HepG2 (cell line): Measurements from ENCODE around the gene NXN. TPM values are rescaled to one million over a fixed set of nuclear protein-coding genes. Genes with fewer than 3 reads are reported as not detected.

Experiments
- PCBP2 ChIP-seq: fragments of 200-400 bp; formaldehyde crosslinking; optimal IDR thresholded peaks from 2 replicates; pipeline ENCODE3; 2018; ENCODE audit warnings: low read length, low read depth; ENCODE audit not compliant: poor library complexity, severe bottlenecking
- SOX13 ChIP-seq, 3 experiments: fragments of 450-650 bp in 1 of 3; sonication (generic) in 1 of 3; formaldehyde crosslinking in 1 of 3; IDR thresholded peaks in 2 of 3; conservative IDR thresholded peaks in 1 of 3; 2 replicates each; pipeline versions ENCODE4 v1.5.0 to v1.6.1; 2016 to 2020; ENCODE audit warnings: antibody characterized with exemption in 1 of 3, mild to moderate bottlenecking in 1 of 3, missing compliant biosample characterization in 1 of 3, missing genetic modification reagents in 1 of 3, moderate library complexity in 1 of 3
- ZBTB20 ChIP-seq: sonication (generic); formaldehyde crosslinking; IDR thresholded peaks from 2 replicates; pipeline ENCODE4 v1.8.1; 2023; ENCODE audit warnings: missing genetic modification reagents, low read depth, mild to moderate bottlenecking, borderline replicate concordance
- ZFAT ChIP-seq: sonication (generic); formaldehyde crosslinking; conservative IDR thresholded peaks from 2 replicates; pipeline ENCODE4 v1.8.1; 2023; ENCODE audit warnings: missing genetic modification reagents, inconsistent platforms
- ZNF292 ChIP-seq: sonication (generic); formaldehyde crosslinking; IDR thresholded peaks from 2 replicates; pipeline ENCODE4 v1.8.1; 2022; ENCODE audit warnings: mild to moderate bottlenecking, low read depth, missing genetic modification reagents, borderline replicate concordance
- ZNF343 ChIP-seq: sonication (generic); formaldehyde crosslinking; IDR thresholded peaks from 2 replicates; pipeline ENCODE4 v1.4.0; 2020; ENCODE audit warnings: mild to moderate bottlenecking, missing genetic modification reagents
- ZNF460 ChIP-seq: sonication (generic); formaldehyde crosslinking; IDR thresholded peaks from 2 replicates; pipeline ENCODE4 v1.5.1; 2020; ENCODE audit warnings: missing genetic modification reagents, mild to moderate bottlenecking, borderline replicate concordance
- ZNF639 ChIP-seq: conservative IDR thresholded peaks from 2 replicates; pipeline ENCODE4 v1.6.1; 2018; ENCODE audit warnings: missing genetic modification reagents
- polyA plus RNA-seq, 8 experiments: library from polyadenylated mRNA; depleted of rRNA in 3 of 8; stranded (reverse) in 7 of 8; unstranded in 1 of 8; fragments of >200 nt; fragmentation: Illumina TruSeq in 4 of 8; extraction: Trizol in 4 of 8; gene quantifications; 2 replicates each; pipeline versions ENCODE4 v1.2.1 to v1.2.3, GENCODE V29; 2011 to 2016; ENCODE audit warnings: low read depth in 4 of 8, missing spikeins in 1 of 8, mixed read lengths in 1 of 8; ENCODE audit not compliant: insufficient read depth in 1 of 8
- total RNA-seq, 5 experiments: library from RNA; depleted of rRNA; stranded (reverse); fragments of >200 nt; fragmentation: Illumina TruSeq; extraction: Trizol; gene quantifications; 2 replicates each; pipeline ENCODE4 v1.2.3, GENCODE V29; 2016; ENCODE audit warnings: low read depth in 1 of 5
- TF ChIP-seq, protein P1 (sequence below), 2 experiments: fragments of 450-650 bp in 1 of 2; sonication (generic) in 1 of 2; formaldehyde crosslinking in 1 of 2; IDR thresholded peaks; 2 replicates each; pipeline versions ENCODE4 v1.6.1 to v1.8.0; 2016 to 2022; ENCODE audit warnings: antibody characterized with exemption in 1 of 2, mild to moderate bottlenecking in 1 of 2, missing genetic modification reagents in 1 of 2
- TF ChIP-seq, protein P2 (sequence below): sonication (generic); formaldehyde crosslinking; IDR thresholded peaks from 2 replicates; pipeline ENCODE4 v1.8.0; 2023; ENCODE audit warnings: mild to moderate bottlenecking, missing genetic modification reagents

NXN gene
- total and polyA plus RNA-seq, 2 of the 13 experiments (the other 11 are each of a cell fraction or from before 2014, with no cell fraction given): 22.2 to 24.3 TPM

DNA sequence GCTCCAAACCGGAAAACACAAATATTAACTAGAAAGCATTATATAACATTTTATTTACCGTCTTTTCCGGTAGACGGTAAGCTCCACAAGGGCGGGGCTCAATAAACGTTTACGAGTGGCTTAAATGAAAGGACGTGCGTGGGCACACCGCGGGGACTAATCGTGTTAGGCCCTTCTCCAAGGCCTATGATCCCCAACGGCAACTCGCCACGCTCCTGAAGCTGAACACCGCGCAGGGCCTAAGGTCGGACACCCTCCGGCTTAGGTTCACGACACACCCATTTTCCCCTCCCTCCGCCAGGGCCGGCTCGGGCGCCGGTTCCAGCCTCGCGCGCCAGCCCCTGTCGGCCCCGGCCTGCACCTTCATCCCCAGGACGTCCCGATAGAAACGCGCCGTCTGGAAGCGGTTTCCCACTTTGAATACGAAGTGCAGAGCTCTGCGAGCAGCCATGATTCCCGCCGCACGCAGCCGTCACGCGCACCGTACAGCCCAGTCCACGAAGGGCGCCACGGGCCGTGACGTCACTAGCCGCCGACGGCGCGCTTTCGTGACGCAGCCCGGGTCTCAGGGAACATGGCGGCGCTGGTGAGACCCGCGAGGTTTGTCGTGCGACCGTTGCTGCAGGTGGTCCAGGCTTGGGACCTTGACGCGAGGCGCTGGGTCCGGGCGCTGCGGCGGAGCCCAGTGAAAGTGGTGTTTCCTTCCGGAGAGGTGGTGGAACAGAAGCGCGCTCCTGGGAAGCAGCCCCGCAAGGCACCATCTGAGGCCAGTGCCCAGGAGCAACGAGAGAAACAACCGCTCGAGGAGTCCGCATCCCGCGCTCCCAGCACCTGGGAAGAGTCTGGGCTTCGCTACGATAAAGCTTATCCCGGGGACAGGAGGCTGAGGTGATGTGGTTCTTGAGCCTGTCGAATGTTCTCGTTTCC, 197.5 kb downstream of the NXN start, which contains the start of the genes GLOD4 and MRM3 (continued):
- TF ChIP-seq, protein P1, sequence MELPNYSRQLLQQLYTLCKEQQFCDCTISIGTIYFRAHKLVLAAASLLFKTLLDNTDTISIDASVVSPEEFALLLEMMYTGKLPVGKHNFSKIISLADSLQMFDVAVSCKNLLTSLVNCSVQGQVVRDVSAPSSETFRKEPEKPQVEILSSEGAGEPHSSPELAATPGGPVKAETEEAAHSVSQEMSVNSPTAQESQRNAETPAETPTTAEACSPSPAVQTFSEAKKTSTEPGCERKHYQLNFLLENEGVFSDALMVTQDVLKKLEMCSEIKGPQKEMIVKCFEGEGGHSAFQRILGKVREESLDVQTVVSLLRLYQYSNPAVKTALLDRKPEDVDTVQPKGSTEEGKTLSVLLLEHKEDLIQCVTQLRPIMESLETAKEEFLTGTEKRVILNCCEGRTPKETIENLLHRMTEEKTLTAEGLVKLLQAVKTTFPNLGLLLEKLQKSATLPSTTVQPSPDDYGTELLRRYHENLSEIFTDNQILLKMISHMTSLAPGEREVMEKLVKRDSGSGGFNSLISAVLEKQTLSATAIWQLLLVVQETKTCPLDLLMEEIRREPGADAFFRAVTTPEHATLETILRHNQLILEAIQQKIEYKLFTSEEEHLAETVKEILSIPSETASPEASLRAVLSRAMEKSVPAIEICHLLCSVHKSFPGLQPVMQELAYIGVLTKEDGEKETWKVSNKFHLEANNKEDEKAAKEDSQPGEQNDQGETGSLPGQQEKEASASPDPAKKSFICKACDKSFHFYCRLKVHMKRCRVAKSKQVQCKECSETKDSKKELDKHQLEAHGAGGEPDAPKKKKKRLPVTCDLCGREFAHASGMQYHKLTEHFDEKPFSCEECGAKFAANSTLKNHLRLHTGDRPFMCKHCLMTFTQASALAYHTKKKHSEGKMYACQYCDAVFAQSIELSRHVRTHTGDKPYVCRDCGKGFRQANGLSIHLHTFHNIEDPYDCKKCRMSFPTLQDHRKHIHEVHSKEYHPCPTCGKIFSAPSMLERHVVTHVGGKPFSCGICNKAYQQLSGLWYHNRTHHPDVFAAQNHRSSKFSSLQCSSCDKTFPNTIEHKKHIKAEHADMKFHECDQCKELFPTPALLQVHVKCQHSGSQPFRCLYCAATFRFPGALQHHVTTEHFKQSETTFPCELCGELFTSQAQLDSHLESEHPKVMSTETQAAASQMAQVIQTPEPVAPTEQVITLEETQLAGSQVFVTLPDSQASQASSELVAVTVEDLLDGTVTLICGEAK (IDR thresholded peaks at IDR 0.05): no peak
- TF ChIP-seq, protein P1 (CRISPR knock-in tag; IDR thresholded peaks at IDR 0.05): peak; percentile 84
- no peak for TF ChIP-seq ZFAT
- TF ChIP-seq, protein P2, sequence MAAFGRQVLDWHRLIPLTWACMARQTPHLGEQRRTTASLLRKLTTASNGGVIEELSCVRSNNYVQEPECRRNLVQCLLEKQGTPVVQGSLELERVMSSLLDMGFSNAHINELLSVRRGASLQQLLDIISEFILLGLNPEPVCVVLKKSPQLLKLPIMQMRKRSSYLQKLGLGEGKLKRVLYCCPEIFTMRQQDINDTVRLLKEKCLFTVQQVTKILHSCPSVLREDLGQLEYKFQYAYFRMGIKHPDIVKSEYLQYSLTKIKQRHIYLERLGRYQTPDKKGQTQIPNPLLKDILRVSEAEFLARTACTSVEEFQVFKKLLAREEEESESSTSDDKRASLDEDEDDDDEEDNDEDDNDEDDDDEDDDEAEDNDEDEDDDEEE: peak; percentile 28; the same call in 1 of the 2 replicates
- TF ChIP-seq PCBP2: no peak
- peak; percentile 86 for TF ChIP-seq ZNF639 (CRISPR knock-in tag)
- no peak; the same call in 1 of the 2 replicates for TF ChIP-seq SOX13 (IDR thresholded peaks at IDR 0.05)
- TF ChIP-seq SOX13 (CRISPR knock-in tag; conservative IDR thresholded peaks at IDR 0.05 in 1 of 2, IDR thresholded peaks at IDR 0.05 in 1 of 2): peak in 1 of 2 experiments; percentile 64; a peak in 2 of 4 replicates
- no peak for TF ChIP-seq ZNF460 (CRISPR knock-in tag)
- no peak for TF ChIP-seq ZNF292
- TF ChIP-seq ZBTB20 (CRISPR knock-in tag): peak; percentile 90
- peak; percentile 90 for TF ChIP-seq ZNF343 (CRISPR knock-in tag)
